NB4 (cell line): ENCODE data around the gene MESP2.

Source experiments
- CTCF ChIP-seq: IDR thresholded peaks from one replicate; pipeline ENCODE4 v1.5.1; 2012; ENCODE audit warnings: low read depth, low read length
- POLR2A ChIP-seq: IDR thresholded peaks from 2 replicates; pipeline ENCODE4 v1.6.1; 2011; ENCODE audit warnings: mild to moderate bottlenecking; ENCODE audit not compliant: insufficient read length; ENCODE audit errors: extremely low read depth
- TF ChIP-seq, protein P1 (sequence below): IDR thresholded peaks from 2 replicates; pipeline ENCODE4 v1.6.1; 2011; ENCODE audit warnings: low read depth, low read length

GRCh38 chr15:89809787-89810148, 33.6 kb downstream of the MESP2 start:
- no peak for TF ChIP-seq CTCF
- no peak for TF ChIP-seq POLR2A
- TF ChIP-seq, protein P1, sequence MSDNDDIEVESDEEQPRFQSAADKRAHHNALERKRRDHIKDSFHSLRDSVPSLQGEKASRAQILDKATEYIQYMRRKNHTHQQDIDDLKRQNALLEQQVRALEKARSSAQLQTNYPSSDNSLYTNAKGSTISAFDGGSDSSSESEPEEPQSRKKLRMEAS, result no peak
